ENCODE measurements around the gene LILRA2.

- TF ChIP-seq CTCF (conservative IDR thresholded peaks at IDR 0.05) (no peak), ZFX (IDR thresholded peaks at IDR 0.05) (no peak)
These were observed 65.1 kb downstream of the LILRA2 start for GRCh38 chr19:54638683-54639082.

Data from C4-2B (cell line).